ENCODE results near the gene PRDX5.

DNA sequence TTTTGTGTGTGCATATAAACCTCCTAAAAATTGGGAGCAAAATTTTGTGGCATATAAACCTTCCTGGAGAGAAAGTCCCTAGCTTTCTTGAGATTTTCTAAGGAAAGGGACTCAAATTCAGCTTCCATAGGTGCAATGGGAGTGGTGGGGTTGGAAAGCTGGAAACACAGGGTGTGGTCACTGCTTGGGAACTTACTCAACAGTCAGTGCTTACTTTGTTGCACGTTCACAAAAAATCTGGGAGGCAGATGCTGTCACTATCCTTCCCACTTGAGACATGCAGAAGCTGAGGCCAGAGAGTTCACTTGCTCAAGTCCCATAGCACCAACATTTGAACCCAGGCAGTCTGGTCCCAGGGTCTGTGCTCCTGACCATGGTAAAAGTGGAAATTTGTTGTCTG lies 21.7 kb upstream of the PRDX5 start:
- TF ChIP-seq, protein P1, sequence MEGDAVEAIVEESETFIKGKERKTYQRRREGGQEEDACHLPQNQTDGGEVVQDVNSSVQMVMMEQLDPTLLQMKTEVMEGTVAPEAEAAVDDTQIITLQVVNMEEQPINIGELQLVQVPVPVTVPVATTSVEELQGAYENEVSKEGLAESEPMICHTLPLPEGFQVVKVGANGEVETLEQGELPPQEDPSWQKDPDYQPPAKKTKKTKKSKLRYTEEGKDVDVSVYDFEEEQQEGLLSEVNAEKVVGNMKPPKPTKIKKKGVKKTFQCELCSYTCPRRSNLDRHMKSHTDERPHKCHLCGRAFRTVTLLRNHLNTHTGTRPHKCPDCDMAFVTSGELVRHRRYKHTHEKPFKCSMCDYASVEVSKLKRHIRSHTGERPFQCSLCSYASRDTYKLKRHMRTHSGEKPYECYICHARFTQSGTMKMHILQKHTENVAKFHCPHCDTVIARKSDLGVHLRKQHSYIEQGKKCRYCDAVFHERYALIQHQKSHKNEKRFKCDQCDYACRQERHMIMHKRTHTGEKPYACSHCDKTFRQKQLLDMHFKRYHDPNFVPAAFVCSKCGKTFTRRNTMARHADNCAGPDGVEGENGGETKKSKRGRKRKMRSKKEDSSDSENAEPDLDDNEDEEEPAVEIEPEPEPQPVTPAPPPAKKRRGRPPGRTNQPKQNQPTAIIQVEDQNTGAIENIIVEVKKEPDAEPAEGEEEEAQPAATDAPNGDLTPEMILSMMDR (tag by site-specific recombination; IDR thresholded peaks at IDR 0.05) = no peak
- TF ChIP-seq ZNF629 (tag by site-specific recombination; IDR thresholded peaks at IDR 0.05) = no peak
- TF ChIP-seq ZNF660 (tag by site-specific recombination; IDR thresholded peaks at IDR 0.05) = no peak
- TF ChIP-seq FEZF1 (tag by site-specific recombination; IDR thresholded peaks at IDR 0.05) = no peak
- TF ChIP-seq, protein P2, sequence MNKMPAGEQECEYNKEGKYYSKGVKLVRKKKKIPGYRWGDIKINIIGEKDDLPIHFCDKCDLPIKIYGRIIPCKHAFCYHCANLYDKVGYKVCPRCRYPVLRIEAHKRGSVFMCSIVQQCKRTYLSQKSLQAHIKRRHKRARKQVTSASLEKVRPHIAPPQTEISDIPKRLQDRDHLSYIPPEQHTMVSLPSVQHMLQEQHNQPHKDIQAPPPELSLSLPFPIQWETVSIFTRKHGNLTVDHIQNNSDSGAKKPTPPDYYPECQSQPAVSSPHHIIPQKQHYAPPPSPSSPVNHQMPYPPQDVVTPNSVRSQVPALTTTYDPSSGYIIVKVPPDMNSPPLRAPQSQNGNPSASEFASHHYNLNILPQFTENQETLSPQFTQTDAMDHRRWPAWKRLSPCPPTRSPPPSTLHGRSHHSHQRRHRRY (tag by site-specific recombination; IDR thresholded peaks at IDR 0.05) = no peak
- no peak for TF ChIP-seq ZNF48 (tag by site-specific recombination; IDR thresholded peaks at IDR 0.05)
- TF ChIP-seq, protein P3, sequence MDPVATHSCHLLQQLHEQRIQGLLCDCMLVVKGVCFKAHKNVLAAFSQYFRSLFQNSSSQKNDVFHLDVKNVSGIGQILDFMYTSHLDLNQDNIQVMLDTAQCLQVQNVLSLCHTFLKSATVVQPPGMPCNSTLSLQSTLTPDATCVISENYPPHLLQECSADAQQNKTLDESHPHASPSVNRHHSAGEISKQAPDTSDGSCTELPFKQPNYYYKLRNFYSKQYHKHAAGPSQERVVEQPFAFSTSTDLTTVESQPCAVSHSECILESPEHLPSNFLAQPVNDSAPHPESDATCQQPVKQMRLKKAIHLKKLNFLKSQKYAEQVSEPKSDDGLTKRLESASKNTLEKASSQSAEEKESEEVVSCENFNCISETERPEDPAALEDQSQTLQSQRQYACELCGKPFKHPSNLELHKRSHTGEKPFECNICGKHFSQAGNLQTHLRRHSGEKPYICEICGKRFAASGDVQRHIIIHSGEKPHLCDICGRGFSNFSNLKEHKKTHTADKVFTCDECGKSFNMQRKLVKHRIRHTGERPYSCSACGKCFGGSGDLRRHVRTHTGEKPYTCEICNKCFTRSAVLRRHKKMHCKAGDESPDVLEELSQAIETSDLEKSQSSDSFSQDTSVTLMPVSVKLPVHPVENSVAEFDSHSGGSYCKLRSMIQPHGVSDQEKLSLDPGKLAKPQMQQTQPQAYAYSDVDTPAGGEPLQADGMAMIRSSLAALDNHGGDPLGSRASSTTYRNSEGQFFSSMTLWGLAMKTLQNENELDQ (tag by site-specific recombination; IDR thresholded peaks at IDR 0.05; ENCODE audit: low read depth) = no peak
- TF ChIP-seq, protein P4, sequence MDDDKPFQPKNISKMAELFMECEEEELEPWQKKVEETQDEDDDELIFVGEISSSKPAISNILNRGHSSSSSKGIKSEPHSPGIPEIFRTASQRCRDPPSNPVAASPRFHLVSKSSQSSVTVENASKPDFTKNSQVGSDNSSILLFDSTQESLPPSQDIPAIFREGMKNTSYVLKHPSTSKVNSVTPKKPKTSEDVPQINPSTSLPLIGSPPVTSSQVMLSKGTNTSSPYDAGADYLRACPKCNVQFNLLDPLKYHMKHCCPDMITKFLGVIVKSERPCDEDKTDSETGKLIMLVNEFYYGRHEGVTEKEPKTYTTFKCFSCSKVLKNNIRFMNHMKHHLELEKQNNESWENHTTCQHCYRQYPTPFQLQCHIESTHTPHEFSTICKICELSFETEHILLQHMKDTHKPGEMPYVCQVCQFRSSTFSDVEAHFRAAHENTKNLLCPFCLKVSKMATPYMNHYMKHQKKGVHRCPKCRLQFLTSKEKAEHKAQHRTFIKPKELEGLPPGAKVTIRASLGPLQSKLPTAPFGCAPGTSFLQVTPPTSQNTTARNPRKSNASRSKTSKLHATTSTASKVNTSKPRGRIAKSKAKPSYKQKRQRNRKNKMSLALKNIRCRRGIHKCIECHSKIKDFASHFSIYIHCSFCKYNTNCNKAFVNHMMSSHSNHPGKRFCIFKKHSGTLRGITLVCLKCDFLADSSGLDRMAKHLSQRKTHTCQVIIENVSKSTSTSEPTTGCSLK (tag by site-specific recombination; IDR thresholded peaks at IDR 0.05) = no peak
- TF ChIP-seq ZNF266 (tag by site-specific recombination; IDR thresholded peaks at IDR 0.05; ENCODE audit: low read depth) = no peak

All from HEK293 (cell line).